ENCODE measurements around the gene SULT1A3. TPM values are rescaled to one million over a fixed set of nuclear protein-coding genes. Genes with fewer than 3 reads are reported as not detected.

Gene SULT1A3
- total RNA-seq (2022; extraction: Qiagen RNA extraction) = 4.9 to 10.8 TPM (median 7.0 TPM) in 5 replicates

DNA sequence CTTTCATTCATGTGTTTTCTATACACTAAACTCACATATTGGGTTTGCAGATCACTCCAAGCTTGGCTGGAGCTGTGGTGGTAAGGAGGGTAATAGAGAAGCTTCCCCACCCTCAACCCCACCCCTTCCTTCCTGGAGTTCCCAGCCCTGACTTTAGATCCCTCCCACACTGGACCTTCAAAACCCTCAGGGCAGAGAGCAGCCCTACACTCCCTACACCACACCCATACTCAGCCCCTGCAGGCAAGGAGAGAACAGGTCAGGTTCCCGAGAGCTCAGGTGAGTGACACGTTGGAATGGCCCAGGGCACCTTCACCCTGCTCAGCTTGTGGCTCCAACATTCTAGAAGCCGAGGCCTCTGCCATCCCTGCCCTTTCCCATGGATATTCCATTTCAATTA, at the start of gene SULT1A3:
TSS of gene SULT1A3 (plus strand) at position 207 of the 400 bp plus-strand sequence. CDS start 1,474 bp downstream, outside the sequence.

GRCh38 chr16:30183233-30184095, 15.6 kb upstream of the SULT1A3 start, which contains the start of gene CORO1A:
TSS of gene CORO1A (plus strand) at chr16:30183602. CDS start at chr16:30185210, 1,608 bp downstream.

GRCh38 chr16:30193615-30194014, 5.4 kb upstream of the SULT1A3 start, which contains the start of the genes BOLA2B and SLX1A:
TSS of gene BOLA2B (minus strand) at chr16:30193666. CDS start at chr16:30193595, 71 bp downstream.
TSS of gene SLX1A (plus strand) at chr16:30193875. CDS start at chr16:30194085, 210 bp downstream.

DNA sequence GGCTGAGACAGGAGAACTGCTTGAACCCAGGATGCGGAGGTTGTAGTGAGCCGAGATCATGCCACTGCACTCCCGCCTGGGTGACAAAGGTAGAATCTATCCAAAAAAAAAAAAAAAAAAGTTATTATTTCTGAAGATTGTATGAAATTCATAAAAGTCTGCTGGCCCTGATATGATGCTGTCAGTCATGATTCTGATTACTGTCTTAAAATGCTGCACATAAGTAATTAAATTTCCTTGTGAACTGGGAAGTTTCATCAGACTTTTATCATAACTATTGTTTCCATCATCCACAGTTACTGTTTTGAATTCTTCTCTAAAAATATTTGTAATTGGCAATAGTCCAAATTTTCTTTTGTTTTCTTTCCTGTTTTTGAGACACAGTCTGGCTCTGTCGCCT, 49.3 kb downstream of the SULT1A3 start, which contains the start of gene NPIPB13:
TSS of gene NPIPB13 (minus strand) at position 101 of the 400 bp plus-strand sequence. CDS start 2,906 bp downstream, outside the sequence.

Other genes with a start within 250 kb of the SULT1A3 start
- 83.5 to 102 TPM (median 96.1 TPM) in 5 replicates for gene TMEM219, start 237.2 kb upstream of the SULT1A3 start, total RNA-seq (2022; extraction: Qiagen RNA extraction)
- 28.0 to 31.9 TPM (median 30.9 TPM) in 5 replicates for gene TAOK2, start 225.4 kb upstream of the SULT1A3 start, total RNA-seq (2022; extraction: Qiagen RNA extraction)
- 14.5 to 17.7 TPM (median 15.5 TPM) in 5 replicates for gene HIRIP3, start 203.6 kb upstream of the SULT1A3 start, total RNA-seq (2022; extraction: Qiagen RNA extraction)
- gene INO80E, start 203.0 kb upstream of the SULT1A3 start, total RNA-seq (2022; extraction: Qiagen RNA extraction) = 94.8 to 122 TPM (median 102 TPM) in 5 replicates
- gene DOC2A, start 188.2 kb upstream of the SULT1A3 start, total RNA-seq (2022; extraction: Qiagen RNA extraction) = 1.5 to 2.5 TPM (median 2.0 TPM) in 5 replicates
- gene C16orf92, start 176.1 kb upstream of the SULT1A3 start, total RNA-seq (2022; extraction: Qiagen RNA extraction) = not detected in 5 replicates
- 0.18 to 0.43 TPM (median 0.32 TPM) in 5 replicates for gene TLCD3B, start 168.0 kb upstream of the SULT1A3 start, total RNA-seq (2022; extraction: Qiagen RNA extraction)
- 1,622 to 1,806 TPM (median 1,747 TPM) in 5 replicates for gene ALDOA, start 133.5 kb upstream of the SULT1A3 start, total RNA-seq (2022; extraction: Qiagen RNA extraction)
- gene PPP4C, start 123.3 kb upstream of the SULT1A3 start, total RNA-seq (2022; extraction: Qiagen RNA extraction) = 137 to 149 TPM (median 140 TPM) in 5 replicates
- gene TBX6, start 107.3 kb upstream of the SULT1A3 start, total RNA-seq (2022; extraction: Qiagen RNA extraction) = 0.23 to 0.33 TPM (median 0.28 TPM) in 5 replicates
- 4.2 to 10.2 TPM (median 7.7 TPM) in 5 replicates for gene YPEL3, start 103.0 kb upstream of the SULT1A3 start, total RNA-seq (2022; extraction: Qiagen RNA extraction)
- 1.2 to 1.5 TPM (median 1.3 TPM) in 5 replicates for gene GDPD3, start 85.7 kb upstream of the SULT1A3 start, total RNA-seq (2022; extraction: Qiagen RNA extraction)
- gene MAPK3, start 76.0 kb upstream of the SULT1A3 start, total RNA-seq (2022; extraction: Qiagen RNA extraction) = 32.3 to 36.4 TPM (median 35.2 TPM) in 5 replicates
- 1.9 to 2.9 TPM (median 2.8 TPM) in 5 replicates for gene CORO1A, start 15.7 kb upstream of the SULT1A3 start, total RNA-seq (2022; extraction: Qiagen RNA extraction)
- 98.3 to 218 TPM (median 209 TPM) in 5 replicates for gene BOLA2B, start 5.6 kb upstream of the SULT1A3 start, total RNA-seq (2022; extraction: Qiagen RNA extraction)
- 7.8 to 14.7 TPM (median 13.7 TPM) in 5 replicates for gene SLX1A, start 5.4 kb upstream of the SULT1A3 start, total RNA-seq (2022; extraction: Qiagen RNA extraction)
- 1.7 to 3.0 TPM (median 2.7 TPM) in 5 replicates for gene NPIPB13, start 49.2 kb downstream of the SULT1A3 start, total RNA-seq (2022; extraction: Qiagen RNA extraction)
- 61.2 to 68.0 TPM (median 65.7 TPM) in 5 replicates for gene CD2BP2, start 156.1 kb downstream of the SULT1A3 start, total RNA-seq (2022; extraction: Qiagen RNA extraction)
- gene TBC1D10B, start 171.2 kb downstream of the SULT1A3 start, total RNA-seq (2022; extraction: Qiagen RNA extraction) = 26.1 to 31.4 TPM (median 28.8 TPM) in 5 replicates
- 0.39 to 0.67 TPM in 2 of 5 replicates, not detected in the others for gene MYL11, start 175.5 kb downstream of the SULT1A3 start, total RNA-seq (2022; extraction: Qiagen RNA extraction)
- gene SEPTIN1, start 183.3 kb downstream of the SULT1A3 start, total RNA-seq (2022; extraction: Qiagen RNA extraction) = 0.97 to 2.6 TPM (median 2.1 TPM) in 5 replicates
- gene ZNF48, start 196.2 kb downstream of the SULT1A3 start, total RNA-seq (2022; extraction: Qiagen RNA extraction) = 12.3 to 13.4 TPM (median 12.9 TPM) in 5 replicates
- 2.9 to 6.5 TPM (median 5.4 TPM) in 5 replicates for gene ZNF771, start 208.4 kb downstream of the SULT1A3 start, total RNA-seq (2022; extraction: Qiagen RNA extraction)
- 106 to 133 TPM (median 129 TPM) in 5 replicates for gene DCTPP1, start 230.8 kb downstream of the SULT1A3 start, total RNA-seq (2022; extraction: Qiagen RNA extraction)
- gene SEPHS2, start 246.6 kb downstream of the SULT1A3 start, total RNA-seq (2022; extraction: Qiagen RNA extraction) = 45.4 to 50.6 TPM (median 46.4 TPM) in 5 replicates